Measurements from ENCODE around the gene CATSPERZ.

CATSPERZ gene

DNA sequence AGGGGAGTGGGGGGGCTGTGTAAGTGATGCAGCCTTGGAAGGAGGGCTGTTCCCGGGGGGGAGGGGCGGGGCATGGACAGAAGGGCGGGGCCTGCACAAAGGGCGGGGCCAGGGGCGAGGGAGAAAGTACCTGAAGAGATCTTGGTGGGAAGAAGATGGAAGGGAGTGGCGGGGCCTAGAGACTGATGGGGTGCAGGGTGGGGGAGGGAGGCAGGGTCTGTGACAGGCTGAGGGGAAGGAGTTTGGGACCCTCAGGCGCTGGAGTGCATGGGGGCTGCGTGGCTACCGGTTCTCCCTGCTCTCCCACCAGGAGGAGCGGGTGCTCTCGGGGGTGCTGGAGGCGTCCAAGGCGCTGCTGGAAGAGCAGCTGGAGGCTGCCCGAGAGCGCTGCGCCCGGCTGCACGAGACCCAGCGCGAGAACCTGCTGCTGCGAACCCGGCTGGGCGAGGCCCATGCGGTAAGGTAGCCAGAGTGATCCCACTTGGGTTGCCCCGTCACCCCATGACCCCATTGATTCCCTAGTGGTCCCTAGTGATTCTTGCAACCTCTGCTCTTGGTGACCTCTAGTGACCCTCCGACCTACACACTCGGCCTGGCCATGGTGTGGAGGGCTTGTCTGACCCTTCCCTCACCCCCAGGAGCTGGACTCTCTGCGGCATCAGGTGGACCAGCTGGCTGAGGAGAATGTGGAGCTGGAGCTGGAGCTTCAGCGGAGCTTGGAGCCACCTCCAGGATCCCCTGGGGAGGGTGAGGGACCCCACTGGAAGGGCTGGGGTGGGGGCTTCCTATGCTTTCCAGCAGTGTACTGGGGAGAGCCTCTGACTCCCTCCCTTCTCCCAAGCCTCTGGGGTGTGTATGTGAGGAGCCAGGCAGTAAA, 42.9 kb downstream of the CATSPERZ start:
- no peak for DNase-seq

GRCh38 chr11:64343767-64344559, 43.8 kb downstream of the CATSPERZ start:
- DNase-seq: no peak

GRCh38 chr11:64344787-64345186, 44.6 kb downstream of the CATSPERZ start:
- no peak for DNase-seq

DNA sequence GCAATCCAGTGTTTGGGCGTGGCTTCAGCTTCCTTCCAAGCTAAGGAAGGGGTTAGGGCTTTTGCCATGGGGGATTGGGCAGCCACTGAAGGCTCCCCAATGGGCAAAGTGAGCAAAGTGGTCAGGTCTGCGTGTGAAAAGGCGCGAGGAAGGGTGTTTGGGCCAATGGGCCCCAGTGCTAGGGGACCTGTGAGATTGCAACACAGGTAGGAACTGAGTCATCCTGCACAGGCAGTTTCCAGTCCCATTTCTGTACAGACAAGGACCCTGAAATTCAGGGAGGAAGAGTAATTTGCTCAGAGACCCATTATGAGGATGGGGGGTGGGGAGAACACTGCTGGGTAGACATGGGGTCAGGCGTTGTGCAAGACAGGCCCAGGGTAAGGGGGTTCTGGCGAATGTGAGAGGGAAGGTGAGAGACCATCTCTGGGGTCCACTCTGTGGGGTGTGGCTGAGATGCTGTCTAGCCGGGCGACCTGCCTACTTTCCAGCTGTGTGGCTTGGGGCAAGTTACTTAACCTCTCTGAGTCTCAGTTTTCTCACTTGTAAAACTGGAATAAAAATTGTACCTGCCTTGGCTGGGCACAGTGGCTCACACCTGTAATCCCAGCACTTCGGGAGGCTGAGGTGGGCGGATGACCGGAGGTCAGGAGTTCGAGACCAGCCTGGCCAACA, 47.2 kb downstream of the CATSPERZ start:
- no peak for DNase-seq

DNA sequence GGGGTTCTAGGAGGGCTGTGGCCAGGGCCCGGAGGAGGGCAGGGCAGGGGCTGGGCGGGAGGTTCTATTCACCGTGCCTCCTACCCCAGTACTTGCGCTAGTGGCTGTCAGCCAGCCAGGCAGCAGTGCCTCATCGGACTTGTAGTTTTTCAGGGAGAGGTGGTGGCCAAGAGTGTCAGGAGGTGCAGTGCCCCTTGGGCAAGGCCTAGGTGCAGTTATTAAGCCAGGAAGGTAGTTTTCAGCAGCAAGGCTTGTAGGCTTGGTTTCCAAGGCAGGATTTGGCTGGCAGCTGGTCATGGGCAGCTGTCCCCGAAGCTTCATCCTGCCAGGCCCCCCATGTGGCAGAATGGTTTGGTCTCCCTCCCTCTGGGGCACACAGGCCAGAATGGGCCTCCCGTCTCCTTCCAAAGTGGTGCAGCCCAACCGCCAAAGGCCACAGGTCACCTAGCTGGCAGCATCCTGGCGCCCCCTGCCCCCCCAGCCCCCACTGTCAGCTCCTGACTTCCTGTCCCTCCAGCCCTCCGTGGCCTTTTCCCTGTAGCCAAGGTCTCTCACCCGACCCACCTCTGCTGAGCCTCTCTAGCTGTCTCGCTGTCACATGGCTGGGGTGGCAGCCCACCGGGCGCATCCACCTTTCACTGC, 48.3 kb downstream of the CATSPERZ start:
- no peak for DNase-seq

GRCh38 chr11:64349025-64349387, 48.8 kb downstream of the CATSPERZ start:
- no peak for DNase-seq

DNA sequence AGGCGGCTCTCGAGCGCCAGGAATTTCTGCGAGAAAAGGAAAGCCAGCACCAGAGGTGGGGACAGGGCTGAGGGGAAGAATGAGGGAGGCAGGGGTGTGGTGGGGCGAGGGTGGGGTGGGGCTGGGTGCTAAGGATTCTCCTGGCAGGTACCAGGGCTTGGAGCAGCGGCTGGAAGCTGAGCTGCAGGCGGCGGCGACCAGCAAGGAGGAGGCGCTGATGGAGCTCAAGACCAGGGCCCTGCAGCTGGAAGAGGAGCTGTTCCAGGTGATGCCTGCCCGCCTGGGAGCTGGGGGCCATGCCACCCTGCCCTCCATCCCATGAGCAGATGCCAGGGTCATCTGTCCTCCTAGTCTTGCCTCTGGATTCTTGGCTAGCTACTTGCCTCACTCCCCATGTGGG, 49.2 kb downstream of the CATSPERZ start:
- DNase-seq: no peak

DNA sequence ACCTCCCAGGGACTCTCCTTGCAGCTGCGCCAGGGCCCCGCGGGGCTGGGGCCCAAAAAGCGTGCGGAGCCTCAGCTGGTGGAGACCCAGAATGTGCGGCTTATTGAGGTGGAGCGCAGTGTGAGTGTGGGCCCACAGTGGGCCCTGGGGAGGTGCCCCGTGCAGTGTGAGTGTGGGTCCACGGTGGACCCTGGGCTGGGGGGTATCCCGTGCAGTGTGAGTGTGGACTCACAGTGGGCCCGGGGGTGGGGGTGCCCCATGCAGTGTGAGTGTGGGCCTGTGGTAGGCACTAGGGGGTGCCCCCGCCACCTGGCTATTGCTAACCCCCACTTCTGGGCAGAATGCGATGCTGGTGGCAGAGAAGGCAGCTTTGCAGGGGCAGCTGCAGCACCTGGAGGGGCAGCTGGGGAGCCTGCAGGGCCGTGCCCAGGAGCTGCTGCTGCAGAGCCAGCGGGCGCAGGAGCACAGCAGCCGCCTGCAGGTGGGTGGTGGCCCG, 51.0 kb downstream of the CATSPERZ start:
- no peak for DNase-seq

DNA sequence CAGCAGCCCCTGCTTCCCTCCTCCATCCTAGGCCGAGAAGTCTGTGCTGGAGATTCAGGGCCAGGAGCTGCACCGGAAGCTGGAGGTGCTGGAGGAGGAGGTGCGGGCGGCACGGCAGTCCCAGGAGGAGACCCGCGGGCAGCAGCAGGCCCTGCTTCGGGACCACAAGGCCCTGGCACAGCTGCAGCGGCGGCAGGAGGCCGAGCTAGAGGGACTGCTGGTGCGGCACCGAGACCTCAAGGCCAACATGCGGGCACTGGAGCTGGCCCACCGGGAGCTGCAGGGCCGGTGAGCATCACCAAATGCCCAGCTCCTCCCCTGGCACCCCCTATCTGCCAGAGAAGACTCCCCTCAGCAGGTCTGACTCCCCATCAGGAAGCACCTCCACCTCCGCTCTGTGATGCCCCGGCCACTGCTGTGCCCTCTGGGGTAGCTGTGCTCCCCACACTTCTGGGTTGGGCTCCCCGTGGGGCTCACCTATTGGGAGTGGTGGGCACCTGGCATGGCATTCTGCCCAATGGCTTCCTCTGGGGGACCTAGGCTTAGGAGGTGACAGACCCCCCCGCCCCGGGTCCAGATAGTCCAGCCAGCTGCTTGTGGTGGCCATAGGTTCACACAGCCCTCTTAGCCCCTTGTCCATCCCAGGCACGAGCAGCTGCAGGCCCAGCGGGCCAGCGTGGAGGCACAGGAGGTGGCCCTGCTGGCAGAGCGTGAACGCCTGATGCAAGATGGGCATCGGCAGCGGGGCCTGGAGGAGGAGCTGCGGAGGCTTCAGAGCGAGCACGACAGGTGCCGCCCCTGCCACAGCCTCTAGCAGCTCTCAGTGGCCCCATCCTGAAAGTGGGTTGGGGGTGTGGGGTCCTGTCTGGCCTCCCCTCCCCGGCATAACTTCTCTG, 52.2 kb downstream of the CATSPERZ start:
- DNase-seq: no peak

- DNase-seq: no peak
Observed at GRCh38 chr11:64352995-64353714, 53.0 kb downstream of the CATSPERZ start.

DNA sequence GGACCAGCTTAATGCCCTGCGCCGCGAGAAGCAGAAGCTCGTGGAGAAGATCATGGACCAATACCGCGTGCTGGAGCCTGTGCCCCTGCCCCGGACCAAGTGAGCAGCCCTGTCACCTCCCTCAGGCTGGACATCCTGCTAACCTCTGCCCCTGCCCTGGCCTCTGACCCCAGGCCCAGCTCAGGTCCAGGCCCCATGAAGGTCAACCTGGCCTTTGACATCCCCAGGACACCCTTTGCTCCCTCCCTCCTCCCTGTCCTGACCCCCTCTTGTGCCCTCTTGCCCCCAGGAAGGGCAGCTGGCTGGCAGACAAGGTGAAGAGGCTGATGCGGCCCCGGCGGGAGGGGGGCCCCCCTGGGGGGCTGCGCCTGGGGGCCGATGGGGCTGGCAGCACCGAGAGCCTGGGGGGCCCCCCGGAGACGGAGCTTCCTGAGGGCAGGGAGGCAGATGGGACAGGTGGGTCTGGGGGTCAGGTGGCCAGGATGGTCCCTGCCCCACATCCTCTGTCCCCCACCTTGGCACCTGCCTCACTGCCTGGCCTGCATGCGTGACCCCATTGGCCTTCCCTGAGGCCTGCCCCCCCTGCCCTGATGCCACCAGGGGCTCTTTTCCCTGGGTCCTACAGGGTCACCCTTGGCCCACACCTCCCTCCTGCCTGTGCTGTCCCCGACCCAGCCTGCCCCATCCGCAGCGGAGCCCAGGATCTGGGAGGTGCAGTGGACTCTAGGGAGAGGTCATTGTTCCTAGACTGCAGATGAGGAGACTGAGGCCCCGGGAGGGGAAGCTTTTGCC, 53.8 kb downstream of the CATSPERZ start:
- no peak for DNase-seq

Data from inflammatory macrophage treated with lipopolysaccharide for 1 hour (primary cell).